LNCAP (cell line): ENCODE results near the gene MPLKIP.

ENCODE experiments used
- TF ChIP-seq, protein P1 (sequence below): fragments of 450-650 bp; IDR thresholded peaks from 2 replicates; pipeline ENCODE4 v1.5.1; 2017; ENCODE audit warnings: mild to moderate bottlenecking

The MPLKIP gene

DNA sequence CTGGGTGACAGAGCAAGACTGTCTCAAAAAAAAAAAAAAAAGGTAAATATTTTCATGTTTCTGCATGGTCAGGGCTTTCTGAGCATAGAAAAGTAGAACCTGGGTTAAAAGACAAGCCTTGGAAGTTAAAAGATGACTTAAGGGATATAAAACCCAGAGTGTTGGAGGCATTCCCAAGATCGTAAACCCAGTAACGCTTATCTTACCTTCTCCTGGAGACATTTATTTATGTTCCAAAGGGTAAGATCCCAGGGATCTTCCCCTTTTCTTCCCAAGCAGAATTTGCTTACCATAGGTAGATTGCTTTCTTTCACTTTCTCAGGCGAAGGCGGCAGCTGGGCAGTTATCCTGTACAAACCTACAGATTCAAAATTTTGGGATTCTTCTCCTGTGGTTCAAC lies 22.6 kb upstream of the MPLKIP start:
- TF ChIP-seq, protein P1, sequence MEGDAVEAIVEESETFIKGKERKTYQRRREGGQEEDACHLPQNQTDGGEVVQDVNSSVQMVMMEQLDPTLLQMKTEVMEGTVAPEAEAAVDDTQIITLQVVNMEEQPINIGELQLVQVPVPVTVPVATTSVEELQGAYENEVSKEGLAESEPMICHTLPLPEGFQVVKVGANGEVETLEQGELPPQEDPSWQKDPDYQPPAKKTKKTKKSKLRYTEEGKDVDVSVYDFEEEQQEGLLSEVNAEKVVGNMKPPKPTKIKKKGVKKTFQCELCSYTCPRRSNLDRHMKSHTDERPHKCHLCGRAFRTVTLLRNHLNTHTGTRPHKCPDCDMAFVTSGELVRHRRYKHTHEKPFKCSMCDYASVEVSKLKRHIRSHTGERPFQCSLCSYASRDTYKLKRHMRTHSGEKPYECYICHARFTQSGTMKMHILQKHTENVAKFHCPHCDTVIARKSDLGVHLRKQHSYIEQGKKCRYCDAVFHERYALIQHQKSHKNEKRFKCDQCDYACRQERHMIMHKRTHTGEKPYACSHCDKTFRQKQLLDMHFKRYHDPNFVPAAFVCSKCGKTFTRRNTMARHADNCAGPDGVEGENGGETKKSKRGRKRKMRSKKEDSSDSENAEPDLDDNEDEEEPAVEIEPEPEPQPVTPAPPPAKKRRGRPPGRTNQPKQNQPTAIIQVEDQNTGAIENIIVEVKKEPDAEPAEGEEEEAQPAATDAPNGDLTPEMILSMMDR: no peak

DNA sequence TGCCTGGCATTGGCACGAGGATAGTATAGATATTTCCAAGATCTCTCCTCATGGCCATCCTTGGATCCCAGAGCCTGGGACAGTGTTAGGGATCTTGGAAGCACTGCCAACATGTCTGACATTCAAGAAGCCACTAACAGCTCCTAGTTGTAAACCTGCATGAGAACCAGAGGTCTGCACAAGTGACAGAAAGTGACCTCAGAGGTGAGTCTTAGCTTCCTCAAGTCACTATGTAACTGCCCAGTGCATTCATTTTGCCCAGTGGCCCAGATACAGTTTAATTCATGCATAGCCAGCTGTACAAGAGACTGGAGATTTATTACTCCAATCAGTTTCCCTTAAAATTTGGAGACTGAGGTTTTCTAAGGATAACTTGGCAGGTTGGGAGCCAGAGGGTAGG lies 17.1 kb upstream of the MPLKIP start:
- TF ChIP-seq, protein P1: no peak

DNA sequence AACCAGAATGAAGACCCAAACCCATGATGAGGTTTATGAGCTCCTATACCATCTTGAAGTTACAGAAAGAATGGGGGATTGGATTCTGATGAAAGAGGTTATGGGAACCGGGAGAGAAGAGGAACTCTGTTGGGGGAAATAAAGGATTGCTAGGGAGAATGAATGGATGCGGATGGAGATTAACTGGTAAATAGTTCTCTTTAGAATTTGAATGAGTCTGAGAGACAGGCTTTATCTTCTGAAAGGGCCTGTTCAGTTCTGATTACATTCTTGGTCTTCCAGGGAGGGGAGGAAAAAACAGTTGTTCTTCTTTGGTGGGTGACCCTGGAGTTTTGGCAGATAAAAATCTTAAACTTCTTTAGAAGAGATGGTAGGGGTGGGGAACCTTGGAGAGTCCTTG lies 14.2 kb upstream of the MPLKIP start:
- TF ChIP-seq, protein P1: no peak

DNA sequence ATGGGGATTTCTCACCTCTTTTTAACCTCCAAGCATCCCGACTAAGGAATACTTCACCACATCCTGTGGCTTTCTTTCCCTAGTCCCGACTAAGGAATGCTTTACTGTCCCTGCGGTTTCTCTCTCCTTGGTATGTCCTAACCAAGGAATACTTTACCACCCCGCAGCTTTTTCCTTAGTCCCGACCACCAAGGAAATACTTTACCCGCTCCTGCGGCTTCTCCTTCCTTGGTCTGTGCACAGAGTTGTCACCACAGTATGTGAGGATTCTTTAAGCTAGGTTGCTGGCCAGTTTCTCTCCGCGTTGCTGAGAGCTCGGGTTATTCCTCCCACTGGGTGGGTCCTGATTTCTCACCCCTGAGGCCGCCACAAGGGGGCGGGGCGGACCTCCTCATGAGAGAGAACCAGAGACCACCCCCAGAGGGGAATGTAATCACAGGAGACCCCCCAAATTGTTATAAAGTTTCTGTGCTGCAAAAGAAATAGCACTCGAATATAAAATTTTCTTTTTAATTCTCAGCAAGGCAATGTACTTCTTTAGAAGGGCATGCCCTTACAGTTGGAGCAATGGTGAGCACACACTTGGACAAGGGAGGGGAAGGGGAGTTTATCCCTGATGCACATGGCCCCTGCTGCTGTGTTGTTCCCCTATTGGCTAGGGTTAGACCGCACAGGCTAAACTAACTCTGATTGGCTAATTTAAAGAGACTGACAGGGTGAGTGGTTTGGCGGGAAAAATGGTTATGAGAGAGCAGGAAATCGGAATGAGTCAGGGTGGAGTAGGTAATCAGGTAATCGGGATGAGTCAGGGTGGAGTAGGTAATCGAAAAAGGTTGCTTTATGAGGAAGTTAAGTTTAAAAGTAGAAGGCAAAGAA lies 13.2 kb upstream of the MPLKIP start:
- TF ChIP-seq, protein P1: no peak

DNA sequence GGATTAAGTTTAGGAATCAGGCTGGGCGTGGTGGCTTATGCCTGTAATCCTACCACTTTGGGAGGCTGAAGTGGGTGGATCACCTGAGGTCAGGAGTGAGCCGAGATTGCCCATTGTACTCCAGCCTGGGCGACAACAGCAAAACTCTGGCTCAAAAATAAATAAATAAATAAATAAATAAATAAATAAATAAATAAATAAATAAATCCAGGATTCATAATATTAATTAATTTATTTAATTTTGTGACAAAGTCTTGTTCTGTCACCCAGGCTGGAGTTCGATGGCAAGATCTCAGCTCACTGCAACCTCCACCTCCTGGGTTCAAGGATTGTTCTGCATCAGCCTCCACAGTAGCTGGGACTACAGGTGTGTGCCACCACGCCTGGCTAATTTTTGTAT lies 4.6 kb upstream of the MPLKIP start:
- TF ChIP-seq, protein P1: no peak

DNA sequence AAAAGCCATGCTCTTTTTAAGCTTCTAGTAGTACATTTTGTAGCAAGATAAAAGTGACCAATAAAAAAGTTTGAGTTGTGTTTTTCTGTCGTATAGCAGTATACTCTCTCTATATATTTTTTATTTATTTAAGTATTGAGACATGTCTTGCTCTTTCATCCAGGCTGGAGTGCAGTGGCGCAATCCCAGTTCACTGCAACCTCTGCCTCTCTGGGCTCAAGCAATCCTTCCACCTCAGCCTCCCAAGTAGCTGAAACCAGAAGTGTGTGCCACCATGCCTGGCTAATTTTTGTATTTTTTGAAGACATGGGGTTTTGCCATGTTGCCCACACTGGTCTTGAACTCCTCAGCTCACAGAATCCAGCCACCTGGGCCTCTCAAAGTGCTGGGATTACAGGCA lies 3.1 kb upstream of the MPLKIP start:
- TF ChIP-seq, protein P1: no peak

DNA sequence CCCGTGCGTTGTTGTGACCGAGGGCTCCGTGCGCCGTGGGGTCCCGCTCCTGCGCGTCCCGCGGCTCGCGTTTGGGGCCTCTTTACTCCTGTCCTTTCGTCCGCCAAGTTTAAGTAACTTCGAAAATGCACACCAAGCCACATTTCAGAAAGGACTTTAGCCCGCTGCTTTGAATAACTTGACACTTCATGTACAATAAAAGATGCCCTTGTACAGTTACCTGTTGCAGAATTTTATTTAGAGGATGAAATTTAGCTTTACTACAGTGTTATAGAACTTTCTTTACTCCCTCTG lies 842 bp upstream of the MPLKIP start:
- TF ChIP-seq, protein P1: no peak
